ENCODE results near the gene ING5.

DNA sequence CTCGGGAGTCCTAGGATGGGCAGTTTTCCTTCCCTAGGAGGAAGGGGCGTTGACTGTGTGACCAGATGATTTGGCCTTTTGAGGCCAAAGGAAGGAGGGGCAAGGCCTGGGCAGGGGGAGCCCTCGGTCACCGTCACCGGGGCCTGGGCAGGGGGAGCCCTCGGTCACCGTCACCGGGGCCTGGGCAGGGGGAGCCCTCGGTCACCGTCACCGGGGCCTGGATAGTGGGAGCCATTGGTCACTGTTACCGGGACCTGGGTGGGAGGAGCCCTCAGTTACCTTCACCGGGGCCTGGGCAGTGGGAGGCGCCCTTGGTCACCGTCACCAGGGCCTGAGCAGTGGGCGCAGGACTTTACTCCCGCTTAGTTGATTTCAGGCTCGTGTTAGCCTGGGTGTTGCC, 49.9 kb downstream of the ING5 start:
- TF ChIP-seq POLR2AphosphoS5 (IDR thresholded peaks at IDR 0.05; ENCODE audit: low read depth, low read length) = no peak
- TF ChIP-seq TAF1 (IDR thresholded peaks at IDR 0.05; ENCODE audit: borderline replicate concordance, insufficient read depth, low read length) = no peak
